ENCODE data around the gene MAP4K1.

MAP4K1 gene

GRCh38 chr19:38658462-38659306, 40.9 kb upstream of the MAP4K1 start (continued):
- TF ChIP-seq PRDM6 (tag by site-specific recombination; IDR thresholded peaks at IDR 0.05) (peak; percentile 96), ZNF2 (tag by site-specific recombination; IDR thresholded peaks at IDR 0.05) (0 out of 2 replicates have a peak, but pooled peaks have one; percentile 14), ZNF677 (tag by site-specific recombination; IDR thresholded peaks at IDR 0.05) (no peak), ZNF561 (tag by site-specific recombination; IDR thresholded peaks at IDR 0.05; ENCODE audit: borderline replicate concordance) (peak; percentile 75), ZNF776 (tag by site-specific recombination; IDR thresholded peaks at IDR 0.05; ENCODE audit: borderline replicate concordance) (no peak), ZNF114 (tag by site-specific recombination; IDR thresholded peaks at IDR 0.05) (no peak), ZSCAN30 (tag by site-specific recombination; IDR thresholded peaks at IDR 0.05) (0 out of 2 replicates have a peak, but pooled peaks have one; percentile 14), ZNF362 (tag by site-specific recombination; IDR thresholded peaks at IDR 0.05) (peak; percentile 100), HIC1 (tag by site-specific recombination; IDR thresholded peaks at IDR 0.05) (no peak), KLF8 (tag by site-specific recombination; IDR thresholded peaks at IDR 0.05) (0 out of 2 replicates have a peak, but pooled peaks have one; percentile 18), ZNF600 (tag by site-specific recombination; IDR thresholded peaks at IDR 0.05) (peak; percentile 55; the same call in 1 of the 2 replicates), ZNF580 (tag by site-specific recombination; IDR thresholded peaks at IDR 0.05) (peak; percentile 75; the same call in 1 of the 2 replicates), ZNF514 (tag by site-specific recombination; IDR thresholded peaks at IDR 0.05) (no peak), ZEB2 (tag by site-specific recombination; IDR thresholded peaks at IDR 0.05) (peak; percentile 33; the same call in 1 of the 2 replicates), SP7 (tag by site-specific recombination; IDR thresholded peaks at IDR 0.05) (0 out of 2 replicates have a peak, but pooled peaks have one; percentile 40)

GRCh38 chr19:38657633-38658222, 40.0 kb upstream of the MAP4K1 start:
- H3K9me3 ChIP-seq (ENCODE audit: control insufficient read depth, insufficient read depth, low read depth, low read length) = no peaks in the 10 kb centered on the region; the same call in 1 of the 2 replicates
- H3K36me3 ChIP-seq (ENCODE audit: control insufficient read depth in 2 of 2, insufficient read depth in 1 of 2, low read length in 2 of 2) = peaks cover 13 to 49% of the 10 kb centered on the region in 2 experiments
- CTCF ChIA-PET = interaction anchor here (0.7 to 5.2 kb wide), 8 partner anchors 9 to 273 kb away, joined by 3 to 29 read pairs (median 3); partner anchors contain the start of genes ACTN4, MRPS12 and SARS2
- H3K4me3 ChIP-seq (ENCODE audit: low read depth, low read length) = no peak overlapping the region
- peak overlapping the region; percentile 70 for H3K27ac ChIP-seq (ENCODE audit: extremely low read depth, low read depth, low read length)
- H3K4me1 ChIP-seq (ENCODE audit: control insufficient read depth, insufficient read depth, low read length) = peaks cover 77% of the 10 kb centered on the region
- POLR2A ChIA-PET = interaction anchor here (0.7 to 6.3 kb wide), 3 partner anchors 9 to 284 kb away, joined by 3 to 104 read pairs (median 6); partner anchors contain the start of genes ACTN4 and PSMD8
- TF ChIP-seq ZNF426 (tag by site-specific recombination; IDR thresholded peaks at IDR 0.05) (no peak), ZNF341 (tag by site-specific recombination; IDR thresholded peaks at IDR 0.05; ENCODE audit: low read depth) (no peak), ZNF366 (tag by site-specific recombination; conservative IDR thresholded peaks at IDR 0.05) (0 out of 2 replicates have a peak, but pooled peaks have one; percentile 7), ZBTB48 (tag by site-specific recombination; IDR thresholded peaks at IDR 0.05) (no peak), MYNN (tag by site-specific recombination; IDR thresholded peaks at IDR 0.05; ENCODE audit: borderline replicate concordance) (0 out of 2 replicates have a peak, but pooled peaks have one; percentile 23), ZNF600 (tag by site-specific recombination; IDR thresholded peaks at IDR 0.05) (no peak), ZNF510 (tag by site-specific recombination; IDR thresholded peaks at IDR 0.05; ENCODE audit: insufficient replicate concordance) (no peak), ZNF660 (tag by site-specific recombination; IDR thresholded peaks at IDR 0.05) (no peak), ZNF776 (tag by site-specific recombination; IDR thresholded peaks at IDR 0.05; ENCODE audit: borderline replicate concordance) (no peak), ZNF623 (tag by site-specific recombination; IDR thresholded peaks at IDR 0.05) (no peak; the same call in 1 of the 2 replicates), PBX3 (CRISPR knock-in tag; IDR thresholded peaks at IDR 0.05) (no peak), ZNF639 (tag by site-specific recombination; IDR thresholded peaks at IDR 0.05) (no peak), TRIM28 (IDR thresholded peaks at IDR 0.05; ENCODE audit: borderline replicate concordance, low read length) (no peak), ZBTB20 (tag by site-specific recombination; IDR thresholded peaks at IDR 0.05) (peak; percentile 59; the same call in 1 of the 2 replicates)
